Sciatic nerve (tissue), 2 donors: ENCODE results near the gene SLC2A13. TPM values are rescaled to one million over a fixed set of nuclear protein-coding genes. Genes with fewer than 3 reads are reported as not detected.
"Not testable (repeated sequence)": the region's sequence is repeated elsewhere in the genome, so short reads cannot be mapped to it uniquely, and the experiment has no call there.

ENCODE experiments used
- ATAC-seq: fragments of 200-7000 bp; cut with Tn5 transposase; one replicate; pipeline ENCODE4 v1.9.1; 2020; ENCODE audit warnings: mild to moderate bottlenecking, moderate library complexity
- DNase-seq: peaks from one replicate; pipeline ENCODE4 v3.0.0-alpha.2; 2020; ENCODE audit warnings: low spot score
- intact Hi-C: fragments of 100-400 bp; cut with DNase I; formaldehyde crosslinking; loops from one replicate; pipeline ENCODE4 v1.14.2; 2022
- total RNA-seq: library from RNA; stranded (reverse); fragmentation: NEBNext Ultra II Directional; extraction: Animal tissue kit (Norgen Biotek cat#: 25700); gene quantifications from one replicate; pipeline ENCODE4 v1.2.1, GENCODE V29; 2021
- donor health status: DM: no; HTN: no; CAD: no.
- donor health status: DM: no; HTN: no; CAD: no.

SLC2A13 gene
- total RNA-seq, 1 donor from 2014 or later, result 12.7 TPM

DNA sequence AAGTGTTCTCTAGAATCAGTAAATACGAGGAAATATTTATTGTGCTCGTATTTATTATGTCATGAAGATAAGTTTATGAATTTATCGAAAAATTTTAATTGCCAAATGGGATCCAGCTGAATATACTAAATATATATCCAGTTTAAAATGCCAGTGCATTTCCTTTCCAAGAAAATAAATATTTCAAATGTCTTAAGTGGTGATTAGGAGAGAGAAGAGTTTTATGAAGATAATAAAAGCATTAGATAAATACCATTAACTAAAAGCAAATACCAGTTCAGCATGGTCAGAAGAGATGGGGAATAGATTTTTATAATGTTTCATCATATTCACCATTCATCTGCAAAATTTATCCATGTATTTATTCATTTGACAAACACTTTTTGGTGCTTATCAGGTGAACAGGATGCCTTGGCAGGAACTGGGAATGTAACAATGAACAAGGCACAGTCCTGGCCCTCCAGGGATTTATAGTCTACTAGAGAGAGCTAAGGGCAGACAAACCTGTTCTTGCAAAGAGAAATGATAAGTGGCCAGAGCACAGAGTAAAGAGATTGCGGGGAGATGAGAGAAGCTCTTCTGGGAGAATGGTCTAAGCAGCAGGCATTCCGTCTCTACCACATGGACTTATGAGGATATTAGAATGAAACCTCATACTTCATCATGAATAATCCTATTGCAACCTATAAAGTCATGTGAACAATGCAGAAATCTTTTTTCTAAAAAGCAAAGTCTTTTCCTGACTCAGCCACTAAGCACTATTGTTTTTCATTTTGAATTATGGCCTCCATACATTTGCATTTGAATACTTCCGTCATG, 342.6 kb downstream of the SLC2A13 start:
- no peak for ATAC-seq
- intact Hi-C loops, result no loop called here
- DNase-seq, result no peak

DNA sequence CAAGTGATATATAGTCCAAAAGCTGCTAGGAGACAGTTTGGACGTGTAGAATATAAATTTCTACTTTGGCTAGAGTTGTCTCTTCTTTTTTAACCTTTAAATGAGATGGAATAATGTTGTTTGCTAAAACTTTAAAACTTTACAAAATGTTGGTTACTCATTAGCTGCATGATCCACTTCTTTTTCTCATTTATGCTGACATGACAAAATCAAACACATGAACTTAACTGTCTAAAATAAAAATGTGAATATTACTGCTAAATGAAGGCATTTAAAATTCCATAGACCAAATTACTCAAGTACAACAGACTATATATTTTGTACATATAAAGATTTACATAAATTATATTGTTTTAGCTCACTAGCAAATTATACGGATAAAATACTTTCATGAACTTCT, 350.4 kb downstream of the SLC2A13 start:
- no peak for DNase-seq
- intact Hi-C loops, result no loop called here
- ATAC-seq, result no peak

GRCh38 chr12:39752482-39753137, 353.3 kb downstream of the SLC2A13 start:
- intact Hi-C loops, result no loop called here
- ATAC-seq (no peak), DNase-seq (no peak)

DNA sequence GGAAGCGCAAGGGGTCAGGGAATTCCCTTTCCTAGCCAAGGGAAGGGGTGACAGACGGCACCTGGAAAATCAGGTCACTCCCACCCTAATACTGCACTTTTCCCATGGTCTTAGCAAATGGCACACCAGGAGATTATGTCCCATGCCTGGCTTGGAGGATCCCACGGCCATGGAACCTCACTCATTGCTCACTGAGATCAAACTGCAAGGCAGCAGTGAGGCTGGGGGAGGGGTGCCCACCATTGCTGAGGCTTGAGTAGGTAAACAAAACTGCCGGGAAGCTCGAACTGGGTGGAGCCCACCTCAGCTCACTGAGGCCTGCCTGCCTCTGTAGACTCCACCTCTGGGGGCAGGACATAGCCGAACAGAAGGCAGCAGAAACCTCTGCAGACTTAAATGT, 359.7 kb downstream of the SLC2A13 start:
- intact Hi-C loops, ATAC-seq, DNase-seq: not testable (repeated sequence)

DNA sequence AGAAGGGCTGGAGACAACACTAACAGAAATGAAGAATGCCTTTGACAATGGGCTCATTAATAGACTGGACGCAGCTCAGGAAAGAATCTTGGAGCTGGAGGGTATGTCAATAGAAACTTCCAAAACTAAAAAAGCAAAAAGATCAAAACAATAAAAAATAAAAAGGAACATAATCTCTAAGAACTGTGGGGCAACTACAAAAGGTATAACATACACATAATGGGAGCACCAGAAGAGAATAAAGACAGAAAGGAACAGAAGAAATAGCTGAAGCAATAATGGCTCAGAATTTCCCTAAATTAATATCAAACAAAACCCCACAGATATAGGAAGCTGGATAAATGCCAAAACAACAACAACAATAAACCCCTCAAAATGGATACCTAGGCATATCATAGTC, 362.2 kb downstream of the SLC2A13 start:
- DNase-seq, result no peak
- intact Hi-C loops, result no loop called here

GRCh38 chr12:39736406-39736805, 369.5 kb downstream of the SLC2A13 start:
- DNase-seq (no peak), ATAC-seq (no peak)
- intact Hi-C loops, result no loop called here

More for the DNA sequence above, 362.2 kb downstream of the SLC2A13 start:
- ATAC-seq, result no peak

GRCh38 chr12:39723831-39724230, 382.1 kb downstream of the SLC2A13 start:
- ATAC-seq (no peak), DNase-seq (no peak)
- intact Hi-C loops, result no loop called here

DNA sequence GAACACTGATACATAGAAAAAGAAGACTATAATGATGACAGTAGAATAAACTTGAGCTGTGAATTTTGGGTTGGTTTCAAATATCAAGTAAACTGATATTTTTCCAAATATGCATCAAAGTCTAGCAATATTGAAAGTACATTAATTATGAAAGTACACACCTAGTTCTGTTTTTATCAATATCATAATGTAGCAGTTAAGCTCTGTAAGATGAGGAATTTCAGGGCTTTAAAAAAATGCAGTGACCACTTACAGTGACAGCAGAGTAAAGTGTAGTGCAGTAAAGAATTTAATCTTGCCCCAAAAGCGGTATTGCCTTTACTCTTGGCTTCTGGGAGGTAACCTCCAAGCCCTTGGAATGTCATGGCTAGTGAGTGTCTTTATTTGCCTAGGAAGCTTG, 383.4 kb downstream of the SLC2A13 start:
- intact Hi-C loops, result no loop called here
- DNase-seq, result no peak
- no peak for ATAC-seq

DNA sequence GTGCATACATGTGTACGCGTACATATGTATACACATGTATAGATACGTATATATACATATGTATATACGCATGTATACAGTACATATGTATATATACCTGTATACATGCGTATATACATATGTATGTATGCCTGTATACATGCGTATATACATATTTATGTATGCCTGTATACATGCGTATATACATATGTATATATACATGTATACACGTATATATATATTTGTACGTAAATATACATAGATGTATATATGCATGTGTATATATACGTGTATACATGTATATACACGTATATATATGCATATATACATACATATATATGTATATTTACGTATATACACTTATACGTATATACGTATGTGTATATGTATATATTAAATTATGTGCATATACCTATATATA, 392.3 kb downstream of the SLC2A13 start:
- intact Hi-C loops, result no loop called here
- DNase-seq (no peak), ATAC-seq (no peak)

- intact Hi-C loops, result no loop called here
- ATAC-seq (no peak), DNase-seq (no peak)
Observed at GRCh38 chr12:39712334-39712733, 393.5 kb downstream of the SLC2A13 start.

Other genes with a start within 250 kb of the SLC2A13 start
- 51.7 TPM for gene LRRK2, start 118.9 kb upstream of the SLC2A13 start, total RNA-seq